Stimulated activated CD8-positive, alpha-beta memory T cell treated with anti-CD3 and anti-CD28 coated beads, Interleukin-2, amount 100 ng/mL, for 1 hour (primary cell): ENCODE results near the gene KBTBD13.
"Not testable (repeated sequence)": the region's sequence is repeated elsewhere in the genome, so short reads cannot be mapped to it uniquely, and the experiment has no call there.

Experiments used
- DNase-seq, 2 donors: peaks; one replicate each; pipeline ENCODE4 v3.0.0-alpha.2; 2020; ENCODE audit warnings: low read depth in 2 of 2

Gene KBTBD13

GRCh38 chr15:65076486-65077290 lies at the start of gene KBTBD13:
Gene KBTBD13 (plus strand): TSS chr15:65076746. CDS start chr15:65076816, 70 bp downstream.
- no peak for DNase-seq

GRCh38 chr15:65026756-65027155 lies 49.8 kb upstream of the KBTBD13 start:
- DNase-seq = no peak

GRCh38 chr15:65027593-65027992 lies 49.0 kb upstream of the KBTBD13 start:
- DNase-seq = no peak

GRCh38 chr15:65028338-65028737 lies 48.2 kb upstream of the KBTBD13 start:
- DNase-seq = no peak

- DNase-seq = peak; percentile 89 to 91
These were observed 47.4 kb upstream of the KBTBD13 start, which contains the start of gene MTFMT for GRCh38 chr15:65028921-65029735. Gene MTFMT (minus strand): TSS chr15:65029639. CDS start chr15:65029613, 26 bp downstream.

GRCh38 chr15:65029736-65030208 lies 46.8 kb upstream of the KBTBD13 start:
- no peak for DNase-seq

GRCh38 chr15:65032801-65033537 lies 43.6 kb upstream of the KBTBD13 start:
- no peak for DNase-seq

- no peak for DNase-seq
These were observed 42.8 kb upstream of the KBTBD13 start for GRCh38 chr15:65033659-65034269.

- DNase-seq = no peak
These were observed 41.8 kb upstream of the KBTBD13 start for GRCh38 chr15:65034719-65035118.

- no peak for DNase-seq
These were observed 39.2 kb upstream of the KBTBD13 start for GRCh38 chr15:65037309-65037708.

- DNase-seq = no peak
These were observed 38.1 kb upstream of the KBTBD13 start for GRCh38 chr15:65038428-65038827.

GRCh38 chr15:65038836-65039235 lies 37.7 kb upstream of the KBTBD13 start:
- DNase-seq = no peak

- DNase-seq = no peak
These were observed 36.1 kb upstream of the KBTBD13 start for GRCh38 chr15:65040461-65040860.

GRCh38 chr15:65041787-65042186 lies 34.8 kb upstream of the KBTBD13 start:
- DNase-seq = no peak

GRCh38 chr15:65042776-65043327 lies 33.7 kb upstream of the KBTBD13 start:
- DNase-seq = no peak

- DNase-seq = not testable (repeated sequence)
These were observed 32.3 kb upstream of the KBTBD13 start for GRCh38 chr15:65044218-65044617.

GRCh38 chr15:65044724-65045481 lies 31.6 kb upstream of the KBTBD13 start, which contains the start of gene SLC51B:
Gene SLC51B (plus strand): TSS chr15:65045387. CDS start chr15:65050005, 4,618 bp downstream.
- DNase-seq = no peak

- no peak for DNase-seq
These were observed 28.3 kb upstream of the KBTBD13 start for GRCh38 chr15:65048241-65048640.

GRCh38 chr15:65049418-65049840 lies 27.1 kb upstream of the KBTBD13 start:
- peak; percentile 64 to 76 for DNase-seq

GRCh38 chr15:65050270-65050669 lies 26.3 kb upstream of the KBTBD13 start:
- no peak for DNase-seq
